Small intestine (tissue), 7 donors: ENCODE data around the gene RPIA. TPM values are rescaled to one million over a fixed set of nuclear protein-coding genes. Genes with fewer than 3 reads are reported as not detected.

ENCODE experiments used
- DNase-seq, 2 donors: peaks; one replicate each; pipeline versions ENCODE4 v3.0.0 to v3.0.0-alpha.2; 2013
- FAIRE-seq: peaks from 2 replicates; lab custom pipeline; 2012; peaks lifted over from hg19 to GRCh38; lab: Jason Lieb, UNC
- H3K27ac ChIP-seq, 3 donors: one replicate each; pipeline ENCODE4 v1.5.1; 2013; ENCODE audit warnings: low read length in 2 of 3, mild to moderate bottlenecking in 2 of 3, control low read depth in 1 of 3, inconsistent platforms in 1 of 3, low read depth in 1 of 3, moderate library complexity in 1 of 3
- H3K27me3 ChIP-seq, 3 donors: one replicate each; pipeline ENCODE4 v1.6.1; 2013; ENCODE audit warnings: low read length in 3 of 3, inconsistent platforms in 1 of 3; ENCODE audit not compliant: control insufficient read depth in 3 of 3, insufficient read depth in 3 of 3
- H3K36me3 ChIP-seq, 3 donors: one replicate each; pipeline ENCODE4 v1.6.1; 2013; ENCODE audit warnings: low read length in 3 of 3, inconsistent platforms in 1 of 3, low read depth in 1 of 3, mild to moderate bottlenecking in 1 of 3, moderate library complexity in 1 of 3; ENCODE audit not compliant: control insufficient read depth in 3 of 3, insufficient read depth in 2 of 3
- H3K4me1 ChIP-seq, 3 donors: one replicate each; pipeline ENCODE4 v1.6.1; 2013; ENCODE audit warnings: low read length in 2 of 3, inconsistent platforms in 1 of 3, low read depth in 1 of 3, mild to moderate bottlenecking in 1 of 3, moderate library complexity in 1 of 3; ENCODE audit not compliant: control insufficient read depth in 3 of 3, insufficient read depth in 2 of 3
- H3K4me3 ChIP-seq, 3 donors: one replicate each; pipeline ENCODE4 v1.5.1; 2013; ENCODE audit warnings: low read length in 3 of 3, control low read depth in 1 of 3, inconsistent platforms in 1 of 3, low read depth in 1 of 3, mild to moderate bottlenecking in 1 of 3, moderate library complexity in 1 of 3
- H3K9me3 ChIP-seq, 2 donors: one replicate each; pipeline ENCODE4 v1.6.1; 2013; ENCODE audit warnings: low read depth in 1 of 2, low read length in 1 of 2; ENCODE audit not compliant: control insufficient read depth in 2 of 2, insufficient read depth in 1 of 2
- WGBS, 3 donors: extraction: QIAGEN DNeasy Blood & Tissue Kit; methylation state at CpG; one replicate each; pipeline ENCODE4 v1.1.7; 2013; 5-methylcytosine and 5-hydroxymethylcytosine counted together
- polyA plus RNA-seq, 4 donors: library from polyadenylated mRNA; stranded (reverse) in 3 of 4; unstranded in 1 of 4; fragments of 200-250 nt in 3 of 4; fragments of 120-200 nt in 1 of 4; gene quantifications; one replicate each; pipeline versions ENCODE4 v1.2.1 to v1.2.3, GENCODE V29; 2013
- donor health status: healthy with polysubstance abuse.
- donor health status: control.
- donor health status: control.
- donor health status: Bipolar disorder and iron deficiency.
- donor health status: healthy.

Gene RPIA
- polyA plus RNA-seq, 4 donors, result 14.5 to 53.7 (median 21.4) TPM

DNA sequence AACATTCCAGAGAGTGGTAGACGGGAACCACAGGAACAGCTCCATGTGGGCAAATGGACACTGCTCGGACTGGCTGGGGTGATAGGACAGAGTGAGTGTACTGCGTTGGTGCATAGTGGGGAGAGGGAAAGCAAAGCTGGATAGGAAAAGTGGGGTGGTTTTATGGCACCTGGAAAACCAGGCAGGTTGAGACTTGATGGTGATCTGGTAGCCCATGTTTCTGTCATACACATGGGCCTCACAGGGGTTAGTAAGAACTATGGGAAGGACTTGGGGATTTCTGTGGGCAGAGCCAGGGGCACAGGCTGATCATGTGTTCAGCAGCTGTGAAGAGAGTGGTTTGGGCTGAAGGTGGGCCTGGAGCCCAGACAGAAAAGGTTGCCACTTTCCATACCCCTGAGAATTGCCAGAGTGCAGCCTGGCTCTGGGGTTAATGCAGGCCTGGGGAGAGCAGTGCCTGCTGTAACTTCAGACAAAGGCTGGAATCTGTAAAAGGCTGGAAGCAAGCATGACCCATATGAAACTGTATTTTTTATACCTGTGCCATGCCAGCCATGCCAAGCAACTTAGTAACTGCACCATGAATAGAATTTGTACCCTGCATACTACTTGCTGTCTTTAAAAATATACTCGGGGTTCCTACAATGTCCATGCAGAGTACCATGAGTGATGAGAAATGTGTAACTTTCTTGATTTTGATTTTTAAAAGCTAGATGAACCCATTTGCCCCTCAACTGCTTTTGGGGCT, 41.9 kb downstream of the RPIA start:
- no peak overlapping the region for H3K27ac ChIP-seq
- H3K9me3 ChIP-seq, result no peaks in the 10 kb centered on the region
- 92 to 97% (median 97%) methylated on average over 4 of the region's 4 CpGs for WGBS, 3 donors
- peaks cover 0 to 4% (median 0%) of the 10 kb centered on the region in 3 donors for H3K4me1 ChIP-seq
- DNase-seq (no peak), FAIRE-seq (no peak)
- H3K27me3 ChIP-seq, result no peaks in the 10 kb centered on the region
- no peak overlapping the region for H3K4me3 ChIP-seq
- H3K36me3 ChIP-seq, result peaks cover 4 to 28% (median 4%) of the 10 kb centered on the region in 3 donors

DNA sequence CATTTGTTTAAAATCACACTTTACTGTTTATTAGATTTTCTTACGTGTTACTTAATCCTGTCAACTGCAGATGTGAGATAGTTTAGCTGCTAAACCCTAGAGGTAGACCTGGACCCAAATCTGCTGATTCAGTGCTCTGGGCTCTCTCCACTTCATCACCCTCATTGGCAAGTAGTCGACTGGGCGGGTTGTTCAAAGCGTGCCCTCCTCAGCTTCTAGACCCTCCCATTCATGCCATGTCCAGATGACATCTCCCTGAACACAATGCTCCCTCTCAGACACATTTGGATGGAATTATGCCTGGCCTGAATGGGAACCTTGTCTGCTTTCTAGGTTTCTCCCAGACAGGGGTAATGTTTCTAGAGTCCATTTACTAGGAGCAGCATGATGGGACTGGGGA, 43.7 kb downstream of the RPIA start:
- Histone ChIP-seq H3K27me3 (no peaks in the 10 kb centered on the region), H3K36me3 (peaks cover 4 to 30% (median 8%) of the 10 kb centered on the region in 3 donors), H3K4me3 (no peak overlapping the region), H3K27ac (no peak overlapping the region), H3K9me3 (no peaks in the 10 kb centered on the region), H3K4me1 (peaks cover 0 to 4% (median 0%) of the 10 kb centered on the region in 3 donors)
- no peak for FAIRE-seq
- WGBS, 3 donors, result 86 to 90% (median 90%) methylated on average over 4 of the region's 4 CpGs
- no peak for DNase-seq

DNA sequence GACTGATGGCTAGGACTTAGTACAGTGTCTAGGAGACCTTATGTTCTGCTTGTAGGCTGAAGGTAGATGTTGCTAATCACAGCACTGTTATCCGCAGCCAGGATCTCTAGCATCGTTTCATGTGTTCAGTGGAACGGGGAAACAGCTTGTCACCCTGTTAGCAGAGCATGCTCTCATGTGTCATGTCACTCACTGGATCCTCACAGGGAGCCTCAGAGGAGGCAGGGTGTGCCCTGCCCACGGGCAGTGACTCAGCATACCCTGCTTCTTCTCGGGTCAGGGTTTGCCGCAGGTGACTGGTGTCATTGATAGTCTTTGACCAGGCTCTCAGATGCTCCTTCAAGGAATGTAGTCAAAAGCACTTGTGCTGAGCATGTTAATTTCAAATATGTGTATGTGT, 44.4 kb downstream of the RPIA start:
- FAIRE-seq, result no peak
- no peak overlapping the region for H3K4me3 ChIP-seq
- peaks cover 0 to 4% (median 0%) of the 10 kb centered on the region in 3 donors for H3K4me1 ChIP-seq
- H3K9me3 ChIP-seq, result no peaks in the 10 kb centered on the region
- DNase-seq, result peak in 1 of 2 donors; percentile 71
- H3K27ac ChIP-seq, result no peak overlapping the region
- H3K36me3 ChIP-seq, result peaks cover 6 to 32% (median 8%) of the 10 kb centered on the region in 3 donors
- no peaks in the 10 kb centered on the region for H3K27me3 ChIP-seq
- WGBS, 3 donors, result 54 to 73% (median 56%) methylated on average over 6 of the region's 6 CpGs

DNA sequence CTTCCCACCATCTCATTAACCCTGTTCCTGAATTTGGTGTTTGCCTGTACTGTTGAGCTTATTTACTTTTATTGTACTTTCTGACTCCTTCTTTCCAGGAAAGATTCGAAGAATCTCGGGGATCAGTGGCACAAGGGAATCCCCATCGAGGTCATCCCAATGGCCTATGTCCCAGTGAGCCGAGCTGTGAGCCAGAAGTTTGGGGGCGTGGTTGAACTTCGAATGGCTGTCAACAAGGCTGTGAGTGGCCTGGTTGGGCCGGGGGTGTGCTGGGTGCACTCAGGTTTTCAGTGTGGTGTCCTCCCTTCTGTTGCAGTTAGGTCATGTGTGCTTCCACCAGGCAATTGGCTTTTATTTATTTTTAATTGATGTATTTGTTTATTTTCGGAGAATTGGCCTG, 45.0 kb downstream of the RPIA start:
- Histone ChIP-seq H3K4me3 (no peak overlapping the region), H3K27ac (peak overlapping the region in 1 of 3 donors; percentile 9), H3K36me3 (peaks cover 8 to 32% (median 8%) of the 10 kb centered on the region in 3 donors), H3K4me1 (peaks cover 0 to 4% (median 0%) of the 10 kb centered on the region in 3 donors), H3K27me3 (no peaks in the 10 kb centered on the region), H3K9me3 (no peaks in the 10 kb centered on the region)
- no peak for FAIRE-seq
- 28 to 53% (median 36%) methylated on average over 8 of the region's 8 CpGs for WGBS, 3 donors
- DNase-seq, result peak in 1 of 2 donors; percentile 16

DNA sequence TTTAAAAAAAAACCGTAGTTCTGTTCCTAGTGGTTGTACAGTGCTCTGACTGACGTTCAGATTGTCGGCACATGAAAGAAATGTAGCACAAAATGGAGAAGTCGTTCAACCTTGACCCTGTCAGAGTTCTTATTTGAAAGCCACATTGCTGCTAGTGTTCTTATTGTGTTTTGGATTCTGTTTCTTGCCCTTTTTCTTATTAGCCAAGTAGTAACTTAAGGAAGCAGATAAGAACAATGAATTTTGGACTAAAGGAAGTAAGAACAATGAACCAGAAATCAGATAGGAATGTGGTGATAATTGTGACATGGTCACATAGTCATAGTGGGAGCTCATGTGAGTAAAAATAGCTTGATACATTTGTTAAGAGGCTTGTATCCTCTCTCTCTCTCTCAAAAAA, 45.9 kb downstream of the RPIA start:
- 50 to 71% (median 64%) methylated on average over 4 of the region's 4 CpGs for WGBS, 3 donors
- no peak overlapping the region for H3K27ac ChIP-seq
- no peaks in the 10 kb centered on the region for H3K27me3 ChIP-seq
- H3K4me1 ChIP-seq, result peaks cover 0 to 4% (median 0%) of the 10 kb centered on the region in 3 donors
- H3K4me3 ChIP-seq, result no peak overlapping the region
- no peak for DNase-seq
- FAIRE-seq, result no peak
- no peaks in the 10 kb centered on the region for H3K9me3 ChIP-seq
- peaks cover 8 to 32% (median 10%) of the 10 kb centered on the region in 3 donors for H3K36me3 ChIP-seq

DNA sequence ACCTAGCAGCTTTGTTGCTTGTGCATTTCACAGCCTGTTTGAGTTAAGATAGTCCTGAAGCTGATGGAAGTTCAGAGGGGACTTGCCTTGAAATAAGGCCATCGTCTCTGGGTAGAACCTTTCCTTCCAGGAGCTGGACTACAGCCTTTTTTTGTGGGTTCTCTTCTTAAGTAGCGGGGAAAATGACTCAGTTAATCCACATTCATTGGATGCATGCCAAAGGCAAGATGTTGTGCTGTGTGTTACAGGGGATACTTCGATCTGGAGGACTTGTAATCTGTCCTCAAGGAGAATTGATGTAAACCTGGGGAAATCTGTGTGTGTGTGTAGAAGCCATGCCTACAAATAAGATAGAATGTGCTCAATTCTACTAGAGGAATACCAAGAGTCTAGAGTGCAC, 46.8 kb downstream of the RPIA start:
- FAIRE-seq (no peak), DNase-seq (no peak)
- H3K36me3 ChIP-seq, result peaks cover 8 to 28% (median 10%) of the 10 kb centered on the region in 3 donors
- 70 to 78% (median 75%) methylated on average over 3 of the region's 3 CpGs for WGBS, 3 donors
- no peak overlapping the region for H3K4me3 ChIP-seq
- H3K9me3 ChIP-seq, result peaks cover 0 to 2% of the 10 kb centered on the region in 2 donors
- peaks cover 0 to 4% (median 0%) of the 10 kb centered on the region in 3 donors for H3K4me1 ChIP-seq
- peak overlapping the region in 1 of 3 donors; percentile 62 for H3K27ac ChIP-seq
- H3K27me3 ChIP-seq, result no peaks in the 10 kb centered on the region

DNA sequence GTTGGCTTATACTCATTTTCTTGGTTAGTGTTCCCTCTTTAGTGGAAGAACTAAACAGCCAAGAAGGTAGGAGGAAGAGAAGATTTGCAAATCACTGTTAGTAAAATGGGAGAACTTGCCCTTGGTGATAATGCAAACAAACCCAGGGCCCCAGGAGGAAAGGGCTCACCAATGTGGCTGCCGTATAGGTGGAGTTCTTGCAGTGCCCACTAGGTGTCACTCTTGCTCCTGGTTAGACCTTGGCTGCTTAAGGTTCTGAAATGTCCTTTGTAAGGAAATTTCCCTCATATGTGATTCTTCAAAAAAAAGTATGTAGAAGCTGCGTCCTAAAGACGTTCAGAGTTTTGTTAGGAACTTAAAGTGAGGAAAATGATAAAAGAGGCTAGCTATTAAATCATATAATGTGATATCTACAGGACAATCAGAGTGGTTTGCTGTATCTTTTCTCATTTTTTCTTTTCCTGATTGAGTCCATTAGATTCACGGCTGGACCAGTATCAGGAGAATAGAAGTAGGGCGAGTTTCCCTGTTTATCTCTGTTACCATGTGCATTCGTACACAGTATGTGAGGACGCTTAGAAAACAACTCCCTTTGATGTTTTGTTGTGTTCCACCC, 48.6 kb downstream of the RPIA start:
- H3K4me1 ChIP-seq, result peaks cover 0 to 4% (median 0%) of the 10 kb centered on the region in 3 donors
- WGBS, 3 donors, result 28 to 41% (median 36%) methylated on average over 7 of the region's 7 CpGs
- peaks cover 0 to 6% of the 10 kb centered on the region in 2 donors for H3K9me3 ChIP-seq
- H3K27ac ChIP-seq, result no peak overlapping the region
- FAIRE-seq, result no peak
- peak; percentile 75 to 81 for DNase-seq
- peaks cover 8 to 29% (median 10%) of the 10 kb centered on the region in 3 donors for H3K36me3 ChIP-seq
- no peak overlapping the region for H3K4me3 ChIP-seq
- H3K27me3 ChIP-seq, result no peaks in the 10 kb centered on the region

DNA sequence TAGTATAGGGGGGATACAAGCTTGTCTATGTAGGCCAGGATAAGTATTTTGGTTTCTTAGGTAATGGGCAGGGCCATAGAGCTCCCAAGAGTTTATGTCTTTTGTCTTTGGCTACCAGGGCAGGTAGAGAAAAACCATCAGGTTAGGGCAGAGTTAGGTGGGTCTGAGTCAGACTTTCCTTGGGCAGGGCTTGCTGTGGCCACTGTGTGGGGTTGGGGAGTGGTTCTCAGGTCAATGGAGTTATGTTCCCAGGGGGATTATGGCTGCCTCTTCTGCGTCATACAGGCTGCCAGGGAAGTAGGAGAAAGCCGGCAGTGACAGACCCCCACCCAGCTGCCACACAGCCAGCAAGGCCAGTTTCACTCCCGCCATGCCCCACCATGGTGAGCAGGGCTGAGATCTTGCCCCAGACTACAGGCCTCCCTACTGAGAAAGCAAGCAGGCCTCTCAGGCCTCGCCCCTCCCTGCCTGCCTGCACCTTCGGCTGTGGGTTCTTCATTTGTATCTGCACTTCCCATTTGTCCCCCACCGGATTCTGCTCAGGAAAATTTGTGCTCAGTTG, 55.5 kb downstream of the RPIA start:
- DNase-seq (no peak), FAIRE-seq (no peak)
- WGBS, 3 donors, result 89 to 98% (median 95%) methylated on average over 6 of the region's 6 CpGs
- Histone ChIP-seq H3K27ac (peak overlapping the region in 1 of 3 donors; percentile 23), H3K27me3 (no peaks in the 10 kb centered on the region), H3K9me3 (peaks cover 0 to 21% of the 10 kb centered on the region in 2 donors), H3K4me1 (no peaks in the 10 kb centered on the region), H3K4me3 (no peak overlapping the region), H3K36me3 (peaks cover 11 to 28% (median 13%) of the 10 kb centered on the region in 3 donors)
